ENCODE data around the gene POLR2L.

DNA sequence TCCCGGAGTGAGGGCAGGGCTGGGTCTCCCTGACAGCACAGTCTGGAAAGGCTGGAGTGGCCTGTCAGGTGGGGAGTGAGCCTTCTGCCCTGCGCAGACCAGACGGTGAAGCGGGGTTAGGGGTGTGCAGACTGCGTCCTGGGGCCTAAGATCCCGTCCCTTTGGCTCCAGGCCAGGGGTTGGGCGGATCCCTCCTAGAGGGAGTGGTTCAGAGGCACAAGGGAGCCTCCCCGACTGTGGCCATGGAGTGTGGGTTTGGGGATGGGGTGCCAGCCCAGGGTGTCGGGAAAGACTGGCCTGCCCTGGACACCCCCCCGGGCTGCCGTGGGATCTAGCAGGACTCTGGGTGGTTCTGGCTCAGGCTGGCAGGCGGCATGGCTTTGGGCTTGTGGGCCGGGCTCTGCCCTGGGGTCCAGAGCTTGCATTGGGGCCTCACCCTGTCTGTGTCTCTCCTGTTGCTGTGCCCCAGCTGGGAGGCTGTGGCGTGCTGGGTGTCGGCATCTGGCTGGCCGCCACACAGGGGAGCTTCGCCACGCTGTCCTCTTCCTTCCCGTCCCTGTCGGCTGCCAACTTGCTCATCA is 19.8 kb upstream of the POLR2L start:
- TF ChIP-seq, protein P1, sequence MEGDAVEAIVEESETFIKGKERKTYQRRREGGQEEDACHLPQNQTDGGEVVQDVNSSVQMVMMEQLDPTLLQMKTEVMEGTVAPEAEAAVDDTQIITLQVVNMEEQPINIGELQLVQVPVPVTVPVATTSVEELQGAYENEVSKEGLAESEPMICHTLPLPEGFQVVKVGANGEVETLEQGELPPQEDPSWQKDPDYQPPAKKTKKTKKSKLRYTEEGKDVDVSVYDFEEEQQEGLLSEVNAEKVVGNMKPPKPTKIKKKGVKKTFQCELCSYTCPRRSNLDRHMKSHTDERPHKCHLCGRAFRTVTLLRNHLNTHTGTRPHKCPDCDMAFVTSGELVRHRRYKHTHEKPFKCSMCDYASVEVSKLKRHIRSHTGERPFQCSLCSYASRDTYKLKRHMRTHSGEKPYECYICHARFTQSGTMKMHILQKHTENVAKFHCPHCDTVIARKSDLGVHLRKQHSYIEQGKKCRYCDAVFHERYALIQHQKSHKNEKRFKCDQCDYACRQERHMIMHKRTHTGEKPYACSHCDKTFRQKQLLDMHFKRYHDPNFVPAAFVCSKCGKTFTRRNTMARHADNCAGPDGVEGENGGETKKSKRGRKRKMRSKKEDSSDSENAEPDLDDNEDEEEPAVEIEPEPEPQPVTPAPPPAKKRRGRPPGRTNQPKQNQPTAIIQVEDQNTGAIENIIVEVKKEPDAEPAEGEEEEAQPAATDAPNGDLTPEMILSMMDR (IDR thresholded peaks at IDR 0.05): no peak
- TF ChIP-seq POLR2A (IDR thresholded peaks at IDR 0.05) (no peak), EP300 (IDR thresholded peaks at IDR 0.05) (no peak)

Data from ovary (tissue), 3 donors.